GM13977 (cell line): ENCODE data around the gene ATXN1.

Source experiments
- DNase-seq: peaks from one replicate; pipeline ENCODE4 v3.0.0; 2012; ENCODE audit warnings: low spot score
- in situ Hi-C: fragments of 300-500 bp; cut with MboI; formaldehyde crosslinking; loops from one replicate; pipeline ENCODE4 v1.12.0; 2022; ENCODE audit warnings: low sequenced_read_pairs, low pct_unique_long_range_greater_than_20kb, mixed read lengths, inconsistent platforms; ENCODE audit not compliant: unreplicated experiment
- TF ChIP-seq, protein P1 (sequence below): IDR thresholded peaks from 2 replicates; pipeline ENCODE4 v1.5.1; 2012; ENCODE audit warnings: mild to moderate bottlenecking, control low read depth; ENCODE audit not compliant: insufficient read depth; ENCODE audit errors: extremely low read depth, missing control alignments

The ATXN1 gene

GRCh38 chr6:16361121-16361520 lies 400.1 kb downstream of the ATXN1 start:
- in situ Hi-C loops = no loop called here
- no peak for DNase-seq
- TF ChIP-seq, protein P1, sequence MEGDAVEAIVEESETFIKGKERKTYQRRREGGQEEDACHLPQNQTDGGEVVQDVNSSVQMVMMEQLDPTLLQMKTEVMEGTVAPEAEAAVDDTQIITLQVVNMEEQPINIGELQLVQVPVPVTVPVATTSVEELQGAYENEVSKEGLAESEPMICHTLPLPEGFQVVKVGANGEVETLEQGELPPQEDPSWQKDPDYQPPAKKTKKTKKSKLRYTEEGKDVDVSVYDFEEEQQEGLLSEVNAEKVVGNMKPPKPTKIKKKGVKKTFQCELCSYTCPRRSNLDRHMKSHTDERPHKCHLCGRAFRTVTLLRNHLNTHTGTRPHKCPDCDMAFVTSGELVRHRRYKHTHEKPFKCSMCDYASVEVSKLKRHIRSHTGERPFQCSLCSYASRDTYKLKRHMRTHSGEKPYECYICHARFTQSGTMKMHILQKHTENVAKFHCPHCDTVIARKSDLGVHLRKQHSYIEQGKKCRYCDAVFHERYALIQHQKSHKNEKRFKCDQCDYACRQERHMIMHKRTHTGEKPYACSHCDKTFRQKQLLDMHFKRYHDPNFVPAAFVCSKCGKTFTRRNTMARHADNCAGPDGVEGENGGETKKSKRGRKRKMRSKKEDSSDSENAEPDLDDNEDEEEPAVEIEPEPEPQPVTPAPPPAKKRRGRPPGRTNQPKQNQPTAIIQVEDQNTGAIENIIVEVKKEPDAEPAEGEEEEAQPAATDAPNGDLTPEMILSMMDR = no peak

- DNase-seq = no peak
- in situ Hi-C loops = no loop called here
- TF ChIP-seq, protein P1 = no peak
These were observed 400.9 kb downstream of the ATXN1 start for GRCh38 chr6:16360365-16360764.

GRCh38 chr6:16359563-16359962 lies 401.7 kb downstream of the ATXN1 start:
- no peak for DNase-seq
- TF ChIP-seq, protein P1 = no peak
- in situ Hi-C loops = no loop called here

GRCh38 chr6:16358531-16359138 lies 402.6 kb downstream of the ATXN1 start:
- in situ Hi-C loops = no loop called here

GRCh38 chr6:16355699-16356446 lies 405.4 kb downstream of the ATXN1 start:
- in situ Hi-C loops = no loop called here
- TF ChIP-seq, protein P1 = no peak
- no peak for DNase-seq

More at GRCh38 chr6:16358531-16359138, 402.6 kb downstream of the ATXN1 start:
- TF ChIP-seq, protein P1 = no peak
- DNase-seq = no peak

DNA sequence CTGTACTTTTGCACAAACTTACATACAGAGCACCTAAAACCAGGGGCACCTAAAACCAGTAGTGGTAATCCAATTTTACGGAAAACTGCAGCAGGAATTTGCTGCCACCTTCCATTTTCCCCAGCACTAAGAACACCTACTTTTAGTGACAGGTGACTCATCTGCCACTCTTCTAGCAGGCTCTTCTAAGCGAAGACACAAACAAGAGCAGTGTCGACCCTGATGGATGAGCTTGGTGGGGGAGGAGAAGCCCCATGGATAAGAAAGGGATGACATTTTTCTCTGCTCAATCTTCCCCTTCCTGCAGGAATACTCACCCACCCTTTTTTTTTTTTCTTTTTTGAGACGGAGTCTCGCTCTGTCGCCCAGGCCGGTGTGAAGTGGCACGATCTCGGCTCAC lies 406.0 kb downstream of the ATXN1 start:
- no peak for DNase-seq
- in situ Hi-C loops = no loop called here
- TF ChIP-seq, protein P1 = no peak
